Left colon (tissue), 2 donors: ENCODE results near the gene CLRN3. TPM values are rescaled to one million over a fixed set of nuclear protein-coding genes. Genes with fewer than 3 reads are reported as not detected.

Experiments
- ATAC-seq: fragments of 200-7000 bp; cut with Tn5 transposase; one replicate; pipeline ENCODE4 v1.9.1; 2020; ENCODE audit warnings: mild to moderate bottlenecking, moderate library complexity
- DNase-seq, 2 donors: peaks; one replicate each; pipeline ENCODE4 v3.0.0-alpha.2; 2020
- intact Hi-C, 2 donors: fragments of 100-400 bp; cut with DNase I in 1 of 2; cut with micrococcal nuclease in 1 of 2; formaldehyde crosslinking; loops; one replicate each; pipeline versions ENCODE4 v1.11.2 to v1.14.0; 2022; cut with DNase I, micrococcal nuclease
- total RNA-seq, 2 donors: library from RNA; stranded (reverse); fragmentation: NEBNext Ultra II Directional; extraction: Animal tissue kit (Norgen Biotek cat#: 25700); gene quantifications; one replicate each; pipeline ENCODE4 v1.2.1, GENCODE V29; 2021
- donor health status: DM: no; HTN: no; CAD: no.
- donor health status: DM: yes; HTN: yes; CAD: no.

CLRN3 gene
- total RNA-seq, 2 donors from 2014 or later: 148 to 155 TPM

- intact Hi-C loops: no loop called here
- ATAC-seq: no peak
- DNase-seq: no peak
These were observed 8.2 kb downstream of the CLRN3 start for GRCh38 chr10:127884501-127884900.

DNA sequence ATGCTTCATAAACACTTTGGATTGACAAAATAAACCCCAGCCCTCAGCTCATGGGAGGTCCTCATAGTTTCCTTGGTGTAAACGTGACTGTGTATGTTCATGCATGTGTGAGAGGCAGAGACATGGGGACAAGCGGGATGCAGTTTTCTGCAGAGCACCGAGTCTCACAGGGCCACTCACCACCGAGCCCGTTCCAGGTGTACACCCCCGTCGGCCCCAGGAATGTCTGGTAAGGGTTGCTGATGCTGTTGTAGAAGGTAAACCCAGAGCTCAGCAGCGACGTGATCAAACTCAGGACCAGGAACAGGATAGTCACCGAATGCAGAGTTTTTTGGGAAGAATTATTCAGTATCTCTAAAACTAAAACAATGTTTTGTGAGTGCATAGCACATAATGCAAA lies 9.2 kb downstream of the CLRN3 start:
- DNase-seq: no peak
- intact Hi-C loops: no loop called here
- ATAC-seq: no peak

GRCh38 chr10:127882801-127883459 lies 9.8 kb downstream of the CLRN3 start:
- ATAC-seq (peak; percentile 55), DNase-seq (peak in 1 of 2 donors; percentile 59)
- intact Hi-C loops: no loop called here

DNA sequence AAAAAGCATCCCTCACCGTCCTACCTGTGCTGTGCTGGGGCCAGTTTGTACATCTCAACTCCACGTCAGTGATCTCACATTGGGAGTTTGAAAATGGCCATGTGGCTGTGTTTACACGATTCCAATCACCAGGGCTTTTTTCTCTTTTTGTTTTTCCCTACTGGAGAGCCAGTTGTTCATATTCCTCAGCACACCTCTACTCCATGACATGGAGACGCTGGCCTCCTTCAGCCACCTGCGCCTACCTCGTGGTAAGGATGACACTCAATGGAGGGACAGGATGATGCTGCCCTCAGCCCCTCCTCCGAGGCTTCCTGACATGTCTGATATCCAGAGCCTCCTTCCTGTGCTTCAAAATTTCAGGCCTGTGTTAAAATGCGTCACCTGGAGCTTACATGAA lies 10.3 kb downstream of the CLRN3 start:
- DNase-seq: no peak
- intact Hi-C loops: no loop called here
- ATAC-seq: no peak

DNA sequence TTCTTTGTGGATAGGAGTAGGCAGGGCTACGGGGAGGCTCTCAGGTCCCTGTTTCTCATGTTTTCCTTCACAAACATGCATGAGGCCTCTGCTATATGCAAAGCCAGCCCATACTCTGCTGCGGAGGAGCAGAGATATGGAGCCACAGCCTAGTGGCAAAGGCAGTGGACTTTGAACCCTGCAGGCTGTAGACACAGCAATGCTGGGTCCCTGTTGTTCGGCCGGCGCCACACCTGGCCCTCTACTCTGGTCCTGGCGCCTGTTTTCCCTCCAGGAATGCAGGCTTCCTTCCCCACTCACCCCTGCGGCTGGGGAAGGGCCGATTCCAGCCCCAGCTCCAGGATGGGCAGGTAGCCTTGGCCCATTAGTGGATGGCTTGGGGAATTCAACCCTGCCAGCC lies 11.5 kb downstream of the CLRN3 start:
- ATAC-seq (peak; percentile 91), DNase-seq (peak; percentile 78 to 81)
- intact Hi-C loops: no loop called here

GRCh38 chr10:127880557-127880956 lies 12.2 kb downstream of the CLRN3 start:
- intact Hi-C loops: no loop called here
- ATAC-seq (no peak), DNase-seq (no peak)

DNA sequence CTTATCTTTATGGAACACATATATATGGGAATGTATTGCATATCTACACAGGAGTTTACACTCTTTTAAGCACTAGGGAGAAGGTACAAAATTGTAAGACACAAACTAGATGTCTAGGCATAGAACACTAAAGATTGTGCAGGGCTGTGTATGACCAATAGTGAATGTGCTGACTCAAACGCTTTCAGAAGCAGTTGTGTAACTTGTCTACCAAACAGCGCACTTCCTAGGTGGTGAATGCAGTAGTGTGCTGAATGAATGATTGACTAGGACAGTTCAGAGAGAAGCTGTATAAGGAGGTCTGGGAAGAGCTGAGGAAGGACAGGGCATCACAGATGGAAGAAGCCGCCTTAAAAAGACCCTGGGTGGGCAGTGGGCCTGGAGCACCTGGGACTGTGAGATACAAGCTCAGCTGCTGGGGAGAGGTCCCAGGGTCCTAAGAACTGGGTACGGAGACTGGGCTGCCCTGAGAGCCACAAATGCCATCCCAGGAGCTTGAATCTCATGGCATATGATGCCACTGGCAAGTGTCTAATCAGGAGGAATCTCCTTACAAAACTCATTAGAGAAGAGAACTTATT lies 14.2 kb downstream of the CLRN3 start:
- no peak for ATAC-seq
- intact Hi-C loops: no loop called here

DNA sequence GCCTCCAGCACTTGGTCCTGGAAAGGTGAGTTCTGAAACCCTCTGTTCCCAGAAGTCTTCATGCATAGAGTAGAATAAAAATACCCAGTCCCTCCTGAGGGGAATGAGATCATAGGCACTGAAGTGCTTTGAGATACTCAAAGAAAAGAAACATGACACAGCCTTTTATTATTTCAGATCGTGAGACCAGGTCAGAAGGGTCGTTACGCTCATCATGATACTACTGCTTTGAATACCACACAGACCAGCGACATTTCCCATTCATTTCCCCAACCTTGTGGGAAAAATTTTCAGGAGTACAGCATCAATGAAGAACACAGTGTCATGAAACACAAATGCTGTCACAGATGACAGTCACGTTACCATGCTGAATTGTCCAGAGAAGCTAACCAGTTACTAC lies 15.0 kb downstream of the CLRN3 start:
- no peak for DNase-seq
- ATAC-seq: no peak
- intact Hi-C loops: no loop called here

More for the DNA sequence above, 14.2 kb downstream of the CLRN3 start:
- DNase-seq: no peak

DNA sequence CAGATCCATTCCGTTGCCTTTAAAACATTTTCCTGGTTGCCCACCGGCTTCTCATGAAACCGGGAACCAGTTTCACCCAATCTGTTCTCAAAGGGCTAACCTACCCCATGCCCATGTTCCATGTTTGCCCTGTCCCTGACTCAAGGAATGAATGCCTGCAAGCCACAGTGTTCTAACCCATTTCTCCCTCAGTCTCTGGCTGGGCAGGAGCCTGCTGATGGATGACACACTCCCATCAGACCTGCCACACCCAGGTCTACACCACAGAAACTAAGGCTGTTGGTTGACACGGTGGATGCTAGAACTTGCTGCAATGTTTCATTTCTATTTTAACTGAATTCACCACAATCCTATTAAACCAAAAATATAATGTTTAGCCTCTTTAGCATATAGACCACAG lies 15.6 kb downstream of the CLRN3 start:
- no peak for ATAC-seq
- intact Hi-C loops: no loop called here

GRCh38 chr10:127875916-127876315 lies 16.8 kb downstream of the CLRN3 start:
- intact Hi-C loops: no loop called here
- ATAC-seq (no peak), DNase-seq (no peak)

More for the DNA sequence above, 15.6 kb downstream of the CLRN3 start:
- no peak for DNase-seq

DNA sequence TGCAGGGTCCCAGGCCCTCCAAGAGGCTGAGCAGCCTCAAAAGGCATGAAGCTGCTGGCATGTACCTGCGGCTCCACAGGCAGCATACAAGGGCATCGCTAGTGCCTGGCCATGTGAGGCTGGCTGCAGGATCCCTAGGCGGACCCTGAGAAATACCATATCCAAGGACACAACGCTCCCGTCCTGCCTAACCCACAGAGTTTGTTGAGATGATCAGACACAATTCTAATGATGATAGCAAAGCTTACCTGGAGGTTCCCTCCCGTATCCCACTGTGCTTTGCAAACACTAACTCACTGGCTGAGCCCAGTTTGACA lies 17.3 kb downstream of the CLRN3 start:
- no peak for DNase-seq
- intact Hi-C loops: no loop called here
- ATAC-seq: no peak

DNA sequence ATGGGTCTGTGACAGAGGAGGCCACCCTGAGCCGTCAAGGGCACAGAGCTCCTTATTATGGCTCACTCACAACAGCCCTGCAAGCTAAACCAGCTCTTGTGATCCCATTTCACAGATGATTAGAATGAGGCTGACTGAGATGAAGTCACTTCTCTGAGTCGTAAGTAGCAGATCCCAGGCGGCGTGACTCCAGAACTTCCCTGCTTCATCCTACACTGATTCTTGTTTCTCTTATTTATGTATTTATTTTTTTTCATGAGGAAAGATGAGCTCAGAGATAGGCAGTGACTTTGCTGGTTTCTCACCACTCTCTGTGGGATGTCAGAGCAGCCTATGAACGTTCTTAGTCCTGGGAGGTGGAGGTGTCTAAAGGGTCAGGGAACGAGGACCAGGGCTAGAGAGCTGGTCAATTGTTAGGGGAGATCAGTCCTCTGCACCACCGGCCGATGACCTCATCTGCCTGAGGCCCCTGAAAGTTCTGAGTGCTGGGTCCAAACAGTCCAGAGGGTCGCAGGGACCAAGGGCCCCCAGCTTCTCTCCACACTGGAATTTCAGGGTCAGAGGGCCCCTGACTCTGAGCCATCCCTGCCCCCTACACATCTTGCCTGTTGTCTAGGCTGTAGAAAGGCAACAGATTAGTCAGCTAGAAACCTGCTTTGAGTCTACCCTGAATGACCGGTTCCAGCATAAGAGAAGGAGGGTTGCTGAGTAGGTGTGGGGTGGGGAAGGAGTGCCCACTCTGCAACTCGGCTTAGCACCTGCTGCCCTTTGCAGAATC lies 17.9 kb downstream of the CLRN3 start:
- DNase-seq (no peak), ATAC-seq (no peak)
- intact Hi-C loops: no loop called here

DNA sequence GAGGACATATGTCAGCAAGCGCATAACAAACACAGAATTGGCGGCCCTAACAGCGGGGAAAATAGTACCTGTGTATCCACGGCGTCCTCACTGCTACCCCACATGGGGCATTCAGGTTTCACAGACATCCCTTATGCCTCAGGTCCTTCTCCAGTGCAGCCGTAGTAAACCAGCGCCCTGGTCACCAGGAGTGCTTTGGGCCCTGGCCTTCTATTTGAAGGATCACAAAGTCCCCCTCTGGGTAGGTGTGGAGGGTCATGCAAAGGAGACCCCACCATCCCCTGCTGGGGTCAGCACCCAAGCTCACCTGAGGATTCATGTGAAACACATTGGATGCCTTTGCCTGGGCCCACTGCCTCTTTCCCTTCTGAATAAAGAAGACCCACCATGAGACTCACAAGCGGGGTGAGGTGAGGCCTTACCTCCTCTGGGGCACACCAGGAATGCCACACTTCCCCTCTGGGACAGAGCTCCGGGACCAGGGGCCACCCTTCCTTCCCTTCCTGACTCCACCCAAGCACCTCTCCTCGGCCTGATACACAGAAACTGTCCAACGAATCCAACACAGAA lies 18.8 kb downstream of the CLRN3 start:
- no peak for DNase-seq
- ATAC-seq: peak; percentile 10

GRCh38 chr10:127872871-127873600 lies 19.7 kb downstream of the CLRN3 start:
- intact Hi-C loops: no loop called here
- DNase-seq: peak; percentile 73 to 83
- peak; percentile 96 for ATAC-seq

More for the DNA sequence above, 18.8 kb downstream of the CLRN3 start:
- intact Hi-C loops: no loop called here

- intact Hi-C loops: no loop called here
- DNase-seq (no peak), ATAC-seq (no peak)
These were observed 20.6 kb downstream of the CLRN3 start for GRCh38 chr10:127872011-127872761.

DNA sequence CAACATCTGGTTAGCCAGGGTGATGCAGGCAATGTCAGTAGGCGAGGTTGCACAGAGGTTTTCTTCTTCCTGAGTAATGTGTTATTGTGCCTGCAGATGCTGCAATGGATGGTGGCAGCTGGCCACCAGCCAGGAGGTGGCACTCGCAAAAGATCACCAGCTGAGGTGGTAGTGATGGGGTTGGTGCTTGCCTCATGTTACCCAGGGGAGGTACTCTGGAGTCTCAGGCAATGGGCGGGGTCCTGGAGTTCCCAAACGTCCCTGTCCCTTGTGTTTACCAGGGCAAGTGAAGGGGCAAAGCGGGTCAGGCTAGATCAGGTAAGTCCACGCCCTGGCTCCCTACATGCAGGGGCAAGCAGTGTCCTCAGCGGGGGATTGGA lies 21.1 kb downstream of the CLRN3 start:
- intact Hi-C loops: no loop called here
- no peak for ATAC-seq
- no peak for DNase-seq

DNA sequence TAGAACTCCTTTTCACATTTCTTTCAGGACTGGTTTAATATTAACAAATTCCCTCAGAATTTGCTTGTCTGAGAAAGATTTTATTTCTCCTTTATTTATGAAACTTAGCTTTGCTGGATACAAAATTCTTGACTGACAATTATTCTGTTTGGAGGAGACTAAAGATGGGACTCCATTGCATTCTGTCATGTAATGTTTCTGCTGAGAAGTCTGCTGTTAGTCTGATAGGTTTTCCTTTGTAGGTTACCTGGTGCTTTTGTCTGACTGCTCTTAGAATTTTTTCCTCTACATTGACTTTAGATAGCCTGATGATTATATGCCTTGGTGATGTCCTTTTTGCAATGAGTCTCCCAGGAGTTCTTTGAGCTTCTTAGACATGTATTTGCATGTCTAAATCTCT lies 23.4 kb downstream of the CLRN3 start:
- no peak for DNase-seq
- no peak for ATAC-seq
- intact Hi-C loops: no loop called here

GRCh38 chr10:127867805-127868204 lies 24.9 kb downstream of the CLRN3 start:
- peak; percentile 58 for ATAC-seq

More at GRCh38 chr10:127867805-127868204, 24.9 kb downstream of the CLRN3 start:
- DNase-seq: no peak
- intact Hi-C loops: no loop called here
